DMS53 treated with DMSO at 0.1 percent for 48 hours (cell line): ENCODE measurements around the gene ZP1.

Source experiments
- DNase-seq: peaks from one replicate; lab custom pipeline; 2025; ENCODE audit not compliant: unreplicated experiment; lab: John Stamatoyannopoulos, UW

Gene ZP1

GRCh38 chr11:60858236-60858635 lies 9.1 kb upstream of the ZP1 start:
- no peak for DNase-seq

- no peak for DNase-seq
Observed at GRCh38 chr11:60858731-60859464, 8.4 kb upstream of the ZP1 start.

DNA sequence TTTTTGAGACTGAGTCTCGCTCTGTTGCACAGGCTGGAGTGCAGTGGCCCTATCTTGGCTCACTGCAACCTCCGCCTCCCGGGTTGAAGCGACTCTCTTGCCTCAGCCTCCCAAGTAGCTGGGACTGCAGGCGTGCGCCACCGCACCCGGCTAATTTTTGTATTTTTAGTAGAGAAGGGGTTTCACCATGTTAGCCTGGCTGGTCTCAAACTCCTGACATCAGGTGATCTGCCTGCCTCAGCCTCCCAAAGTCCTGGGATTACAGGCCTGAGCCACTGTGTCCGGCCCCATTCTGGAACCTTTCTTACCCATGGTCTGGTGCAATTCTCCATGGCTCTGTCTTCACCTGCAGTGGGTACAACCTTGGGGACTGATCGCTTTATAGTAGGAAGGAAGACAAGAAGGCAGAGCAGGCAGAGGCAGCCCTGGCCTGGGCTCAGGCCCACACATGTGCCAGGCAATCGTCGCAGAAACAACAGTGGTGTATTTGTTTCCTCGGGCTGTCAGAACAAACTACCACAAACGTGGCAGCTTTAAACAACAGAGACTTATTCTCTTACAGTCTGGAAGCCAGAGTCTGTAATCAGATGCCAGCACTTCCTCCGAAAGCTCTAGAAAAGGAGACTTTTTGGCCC lies 7.6 kb upstream of the ZP1 start:
- DNase-seq, result no peak

DNA sequence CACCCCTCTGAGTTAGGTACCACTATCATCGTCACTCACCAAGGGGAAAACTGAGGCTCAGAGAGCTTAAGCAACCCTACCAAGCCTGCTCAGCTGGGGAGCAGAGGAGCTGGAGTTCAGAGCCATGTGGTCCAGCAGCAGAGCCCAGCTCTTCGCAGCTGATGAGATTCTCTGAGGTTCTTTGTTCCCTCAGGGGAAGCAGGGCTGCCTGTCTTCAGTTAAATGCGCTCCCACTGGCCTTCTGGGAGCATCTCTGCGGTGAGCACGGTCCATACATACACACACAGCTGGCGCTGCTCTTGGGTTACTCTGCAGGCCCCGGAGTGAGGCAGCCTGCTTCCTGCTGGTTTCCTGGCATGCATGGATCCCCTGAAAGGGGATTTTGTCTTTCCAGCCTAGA lies 6.4 kb upstream of the ZP1 start:
- no peak for DNase-seq

GRCh38 chr11:60862171-60862570 lies 5.2 kb upstream of the ZP1 start:
- DNase-seq, result no peak

GRCh38 chr11:60863550-60864521 lies 3.5 kb upstream of the ZP1 start:
- no peak for DNase-seq

DNA sequence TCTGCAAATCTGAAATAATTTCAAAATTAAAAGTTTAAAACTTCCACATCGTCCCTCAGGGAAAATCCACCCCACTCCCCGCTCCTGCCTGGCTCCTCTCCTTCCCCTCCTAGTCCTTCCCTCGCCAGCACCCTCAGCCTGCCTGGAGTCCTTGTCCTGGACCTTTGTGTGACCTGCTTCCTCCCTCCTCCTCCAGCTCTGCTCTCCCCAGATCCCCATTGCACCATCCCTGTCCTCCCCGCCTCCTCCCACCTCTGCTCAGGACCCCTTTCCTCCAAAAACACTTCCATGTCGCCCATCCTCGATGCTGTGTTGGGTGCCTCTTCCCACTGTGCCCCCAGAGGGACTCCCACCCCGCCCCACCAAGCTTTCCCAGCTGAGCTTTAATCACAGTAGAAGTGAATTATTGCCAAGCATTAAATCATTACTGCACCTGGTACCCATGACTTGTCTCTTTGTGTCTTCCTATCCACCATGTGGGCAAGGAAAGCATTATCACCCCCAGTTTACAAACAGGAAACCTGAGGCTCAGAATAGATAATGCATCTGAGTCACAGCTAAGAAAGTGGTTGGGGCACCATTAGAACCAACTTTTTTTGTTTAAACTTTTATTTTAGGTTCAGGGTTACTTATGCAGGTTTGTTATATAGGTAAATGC lies 2.4 kb upstream of the ZP1 start:
- no peak for DNase-seq

DNA sequence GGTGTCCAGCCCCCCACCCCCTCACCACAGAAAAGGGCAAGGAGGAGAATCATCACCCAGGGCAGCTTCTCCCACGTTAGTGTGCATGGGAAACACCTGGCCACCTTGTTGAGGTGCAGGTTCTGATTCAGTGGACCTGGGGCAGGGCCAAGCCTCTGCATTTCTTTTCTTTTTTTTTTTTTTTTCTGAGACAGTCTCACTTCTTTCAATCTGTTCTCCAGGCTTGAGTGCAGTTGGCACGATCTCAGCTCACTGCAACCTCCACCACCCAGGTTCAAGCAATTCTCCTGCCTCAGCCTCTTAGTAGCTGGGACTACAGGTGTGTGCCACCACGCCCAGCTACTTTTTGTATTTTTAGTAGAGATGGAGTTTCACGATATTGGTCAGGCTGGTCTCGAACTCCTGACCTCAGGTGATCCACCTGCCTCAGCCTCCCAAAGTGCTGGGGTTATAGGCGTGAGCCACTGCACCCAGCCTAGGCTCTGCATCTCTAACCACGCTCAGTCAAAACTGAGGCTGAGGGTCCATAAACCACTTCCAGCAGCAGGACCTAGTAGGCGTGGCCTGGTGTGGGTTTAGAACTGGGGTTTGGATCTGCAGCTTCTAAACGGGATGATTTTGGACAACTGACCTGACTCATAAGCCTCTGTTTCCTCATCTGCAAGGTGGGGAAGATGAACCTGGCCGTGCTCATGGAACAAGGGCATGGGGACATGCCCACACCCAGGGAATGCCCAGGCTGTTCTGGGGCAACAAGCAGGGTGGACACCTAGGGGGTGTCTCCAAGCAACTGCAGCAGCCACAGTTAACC lies 734 bp downstream of the ZP1 start:
- no peak for DNase-seq

- DNase-seq, result no peak
Observed at GRCh38 chr11:60868682-60869450, 1.5 kb downstream of the ZP1 start.

DNA sequence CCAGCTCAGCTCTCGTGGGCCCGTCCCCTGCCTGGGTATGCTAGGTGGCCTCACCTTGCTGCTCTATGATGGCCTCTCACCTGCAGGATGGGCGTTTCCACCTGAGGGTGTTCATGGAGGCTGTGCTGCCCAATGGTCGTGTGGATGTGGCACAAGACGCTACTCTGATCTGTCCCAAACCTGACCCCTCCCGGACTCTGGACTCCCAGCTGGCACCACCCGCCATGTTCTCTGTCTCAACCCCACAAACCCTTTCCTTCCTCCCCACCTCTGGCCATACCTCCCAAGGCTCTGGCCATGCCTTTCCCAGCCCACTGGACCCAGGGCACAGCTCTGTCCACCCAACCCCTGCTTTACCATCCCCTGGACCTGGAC lies 2.1 kb downstream of the ZP1 start:
- no peak for DNase-seq

GRCh38 chr11:60870276-60870675 lies 2.9 kb downstream of the ZP1 start:
- DNase-seq, result peak; percentile 94

- no peak for DNase-seq
Observed at GRCh38 chr11:60870733-60871377, 3.5 kb downstream of the ZP1 start.

GRCh38 chr11:60871378-60872061 lies 4.2 kb downstream of the ZP1 start:
- DNase-seq, result no peak

DNA sequence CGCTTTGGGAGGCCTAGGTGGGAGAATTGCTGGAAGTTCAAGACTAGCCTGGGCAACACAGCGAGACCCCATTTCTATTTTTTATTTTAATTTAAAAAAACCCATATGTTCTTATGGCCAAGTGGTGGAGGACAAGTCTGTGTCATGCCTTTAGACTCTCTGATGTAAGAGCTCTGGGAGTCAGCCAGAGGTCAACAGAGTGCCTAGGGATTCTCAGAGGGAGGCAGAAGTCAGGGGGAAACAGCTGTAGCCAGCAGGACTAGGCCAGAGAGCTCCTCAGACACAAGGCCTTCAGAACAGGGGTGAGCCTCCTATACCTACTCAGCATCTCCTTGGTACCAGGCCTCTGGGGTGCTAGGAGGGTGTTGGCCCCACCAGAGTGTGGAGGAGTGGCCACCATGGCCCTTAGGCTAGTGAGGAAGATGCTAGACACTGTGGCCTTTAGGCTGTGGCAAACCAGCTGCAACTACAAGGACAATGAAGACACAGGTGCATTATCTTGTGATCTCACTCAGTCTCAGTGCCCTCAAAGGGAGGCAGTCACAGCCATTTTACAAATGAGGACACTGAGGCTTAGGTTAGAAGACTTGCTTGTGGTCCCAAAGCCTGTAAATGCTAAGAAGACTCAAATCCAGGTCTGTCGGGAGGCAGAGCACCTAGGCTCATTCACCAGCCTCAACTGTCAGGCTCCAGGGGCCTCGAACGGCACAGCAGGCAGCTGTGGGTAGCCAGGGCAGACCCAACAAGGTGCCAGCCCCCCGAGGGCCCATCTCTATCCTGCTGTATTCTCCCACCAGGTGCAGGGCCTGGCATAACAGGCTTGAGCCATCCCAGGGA lies 5.0 kb downstream of the ZP1 start:
- DNase-seq, result no peak

GRCh38 chr11:60872961-60873524 lies 5.7 kb downstream of the ZP1 start:
- DNase-seq, result no peak

GRCh38 chr11:60873533-60873932 lies 6.2 kb downstream of the ZP1 start:
- no peak for DNase-seq
